Measurements from ENCODE around the gene CNOT4. TPM values are rescaled to one million over a fixed set of nuclear protein-coding genes. Genes with fewer than 3 reads are reported as not detected.

CNOT4 gene
- total RNA-seq, 1 experiment from 2014 or later = 26.0 TPM

DNA sequence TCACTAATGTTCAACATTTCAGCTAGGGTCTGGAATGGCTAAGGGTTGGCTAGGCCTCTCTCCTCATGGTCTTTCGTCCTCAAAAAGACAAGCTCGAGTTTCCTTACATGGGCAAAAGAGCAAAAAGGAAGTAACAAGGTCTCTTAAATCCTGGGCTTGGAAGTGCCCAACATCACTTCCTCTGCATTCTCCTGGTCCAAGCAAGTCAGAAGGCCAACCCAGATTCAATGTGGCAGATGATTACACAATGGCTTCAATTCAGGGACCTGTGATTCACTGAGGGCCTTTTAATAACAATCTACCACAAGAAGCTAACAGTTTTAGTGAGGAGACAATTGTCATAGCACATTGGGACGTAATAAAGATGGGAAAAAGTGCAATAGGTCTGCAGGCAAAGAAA lies 43.4 kb upstream of the CNOT4 start:
- no peak overlapping the region for H3K4me3 Mint-ChIP-seq (ENCODE audit: low read depth, unreplicated experiment)

DNA sequence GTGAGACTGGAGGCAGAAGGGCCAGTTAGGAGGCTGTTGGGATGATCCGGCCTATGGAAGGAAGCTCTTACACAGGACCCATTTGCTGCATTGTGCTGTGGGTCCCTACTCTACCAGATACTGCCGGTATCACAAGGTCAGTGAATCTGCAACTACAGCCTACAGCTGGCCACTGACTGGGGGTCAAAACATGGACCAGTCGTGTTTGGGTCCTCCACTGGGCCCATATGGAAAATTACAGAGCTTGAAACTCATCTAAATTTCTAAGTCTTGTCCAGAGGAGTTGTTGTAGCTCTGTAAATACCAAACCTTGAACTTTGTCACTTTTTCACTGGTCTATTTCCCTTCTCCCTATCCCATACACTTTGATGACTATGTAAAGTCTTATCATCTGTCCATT lies 42.2 kb upstream of the CNOT4 start:
- Mint-ChIP-seq H3K9me3 (ENCODE audit: low read depth, unreplicated experiment) (no peaks in the 10 kb centered on the region), H3K36me3 (ENCODE audit: insufficient read depth, unreplicated experiment) (no peaks in the 10 kb centered on the region), H3K27me3 (ENCODE audit: unreplicated experiment) (peaks cover 13% of the 10 kb centered on the region), H3K4me1 (ENCODE audit: low read depth, unreplicated experiment) (no peaks in the 10 kb centered on the region), H3K27ac (ENCODE audit: unreplicated experiment) (no peak overlapping the region), H3K4me3 (ENCODE audit: low read depth, unreplicated experiment) (no peak overlapping the region)
- CTCF ChIA-PET = interaction anchor here (1.0 kb wide), 1 partner anchor 18 kb away, joined by 5 read pairs; no protein-coding TSS in a partner anchor
- DNase-seq = no peak
- no TSS peak for BruUV-seq (replicated peaks)
- TF ChIP-seq, protein P1, sequence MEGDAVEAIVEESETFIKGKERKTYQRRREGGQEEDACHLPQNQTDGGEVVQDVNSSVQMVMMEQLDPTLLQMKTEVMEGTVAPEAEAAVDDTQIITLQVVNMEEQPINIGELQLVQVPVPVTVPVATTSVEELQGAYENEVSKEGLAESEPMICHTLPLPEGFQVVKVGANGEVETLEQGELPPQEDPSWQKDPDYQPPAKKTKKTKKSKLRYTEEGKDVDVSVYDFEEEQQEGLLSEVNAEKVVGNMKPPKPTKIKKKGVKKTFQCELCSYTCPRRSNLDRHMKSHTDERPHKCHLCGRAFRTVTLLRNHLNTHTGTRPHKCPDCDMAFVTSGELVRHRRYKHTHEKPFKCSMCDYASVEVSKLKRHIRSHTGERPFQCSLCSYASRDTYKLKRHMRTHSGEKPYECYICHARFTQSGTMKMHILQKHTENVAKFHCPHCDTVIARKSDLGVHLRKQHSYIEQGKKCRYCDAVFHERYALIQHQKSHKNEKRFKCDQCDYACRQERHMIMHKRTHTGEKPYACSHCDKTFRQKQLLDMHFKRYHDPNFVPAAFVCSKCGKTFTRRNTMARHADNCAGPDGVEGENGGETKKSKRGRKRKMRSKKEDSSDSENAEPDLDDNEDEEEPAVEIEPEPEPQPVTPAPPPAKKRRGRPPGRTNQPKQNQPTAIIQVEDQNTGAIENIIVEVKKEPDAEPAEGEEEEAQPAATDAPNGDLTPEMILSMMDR (IDR thresholded peaks at IDR 0.05; ENCODE audit: unreplicated experiment) = no peak
- intact Hi-C loops (cut with micrococcal nuclease; ENCODE audit: unreplicated experiment) = no loop called here

More for the DNA sequence above, 43.4 kb upstream of the CNOT4 start:
- intact Hi-C loops (cut with micrococcal nuclease; ENCODE audit: unreplicated experiment) = no loop called here
- TF ChIP-seq, protein P1 (IDR thresholded peaks at IDR 0.05; ENCODE audit: unreplicated experiment) = no peak
- no peaks in the 10 kb centered on the region for H3K4me1 Mint-ChIP-seq (ENCODE audit: low read depth, unreplicated experiment)
- no peak overlapping the region for H3K27ac Mint-ChIP-seq (ENCODE audit: unreplicated experiment)
- BruUV-seq (replicated peaks) = no TSS peak
- no peak for DNase-seq
- no peaks in the 10 kb centered on the region for H3K36me3 Mint-ChIP-seq (ENCODE audit: insufficient read depth, unreplicated experiment)
- H3K9me3 Mint-ChIP-seq (ENCODE audit: low read depth, unreplicated experiment) = no peaks in the 10 kb centered on the region
- H3K27me3 Mint-ChIP-seq (ENCODE audit: unreplicated experiment) = peaks cover 13% of the 10 kb centered on the region
- CTCF ChIA-PET = no interaction called here

DNA sequence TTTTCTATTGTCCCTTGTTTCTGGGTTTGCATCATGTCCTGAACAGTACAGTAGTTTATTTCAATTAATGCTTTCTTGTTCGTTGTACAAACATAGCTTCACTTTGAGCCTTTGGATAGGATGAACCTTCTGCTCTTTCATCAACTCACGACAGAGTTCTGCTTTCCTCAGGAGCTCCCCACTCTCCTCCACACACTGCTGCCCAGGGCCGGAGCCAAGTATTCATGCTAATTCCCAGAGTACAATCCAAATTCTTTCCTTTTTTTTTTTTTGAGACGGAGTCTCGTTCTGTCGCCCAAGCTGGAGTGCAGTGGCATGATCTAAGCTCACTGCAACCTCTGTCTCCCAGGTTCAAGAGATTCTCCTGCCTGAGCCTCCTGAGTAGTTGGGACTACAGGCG lies 40.3 kb upstream of the CNOT4 start:
- no peaks in the 10 kb centered on the region for H3K9me3 Mint-ChIP-seq (ENCODE audit: low read depth, unreplicated experiment)
- no peak overlapping the region for H3K4me3 Mint-ChIP-seq (ENCODE audit: low read depth, unreplicated experiment)
- H3K36me3 Mint-ChIP-seq (ENCODE audit: insufficient read depth, unreplicated experiment) = no peaks in the 10 kb centered on the region
- no TSS peak for BruUV-seq (replicated peaks)
- no peak for DNase-seq
- no peaks in the 10 kb centered on the region for H3K4me1 Mint-ChIP-seq (ENCODE audit: low read depth, unreplicated experiment)
- CTCF ChIA-PET = no interaction called here
- H3K27ac Mint-ChIP-seq (ENCODE audit: unreplicated experiment) = no peak overlapping the region
- intact Hi-C loops (cut with micrococcal nuclease; ENCODE audit: unreplicated experiment) = no loop called here
- TF ChIP-seq, protein P1 (IDR thresholded peaks at IDR 0.05; ENCODE audit: unreplicated experiment) = no peak
- H3K27me3 Mint-ChIP-seq (ENCODE audit: unreplicated experiment) = peaks cover 13% of the 10 kb centered on the region

DNA sequence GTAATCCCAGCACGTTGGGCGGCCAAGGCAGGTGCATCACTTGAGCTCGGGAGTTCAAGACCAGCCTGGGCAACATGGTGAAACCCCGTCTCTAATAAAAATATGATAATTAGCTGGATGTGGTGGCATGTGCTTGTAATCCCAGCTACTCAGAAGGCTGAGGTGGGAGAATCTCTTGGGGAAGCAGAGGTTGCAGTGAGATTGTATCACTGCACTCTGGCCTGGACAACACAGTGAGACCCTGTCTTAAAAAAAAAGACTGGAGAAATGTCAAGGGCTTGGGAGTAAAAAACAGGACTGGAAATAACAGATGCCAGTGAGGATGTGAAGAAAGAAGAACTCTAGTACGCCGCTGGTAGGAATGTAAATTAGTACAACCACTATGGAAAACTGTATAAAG lies 31.1 kb upstream of the CNOT4 start:
- H3K36me3 Mint-ChIP-seq (ENCODE audit: insufficient read depth, unreplicated experiment) = no peaks in the 10 kb centered on the region
- TF ChIP-seq, protein P1 (IDR thresholded peaks at IDR 0.05; ENCODE audit: unreplicated experiment) = no peak
- H3K4me1 Mint-ChIP-seq (ENCODE audit: low read depth, unreplicated experiment) = no peaks in the 10 kb centered on the region
- H3K4me3 Mint-ChIP-seq (ENCODE audit: low read depth, unreplicated experiment) = no peak overlapping the region
- intact Hi-C loops (cut with micrococcal nuclease; ENCODE audit: unreplicated experiment) = no loop called here
- no TSS peak for BruUV-seq (replicated peaks)
- CTCF ChIA-PET = no interaction called here
- H3K9me3 Mint-ChIP-seq (ENCODE audit: low read depth, unreplicated experiment) = no peaks in the 10 kb centered on the region
- no peaks in the 10 kb centered on the region for H3K27me3 Mint-ChIP-seq (ENCODE audit: unreplicated experiment)
- no peak overlapping the region for H3K27ac Mint-ChIP-seq (ENCODE audit: unreplicated experiment)
- DNase-seq = no peak

All from Calu3 (cell line).